Central memory CD4-positive, alpha-beta T cell (primary cell): ENCODE data around the gene CCDC27.
A peak's percentile ranks its signal among the peaks of the same experiment; 100 is the strongest.
"Not testable (repeated sequence)": the region's sequence is repeated elsewhere in the genome, so short reads cannot be mapped to it uniquely, and the experiment has no call there.

Source experiments
- DNase-seq: peaks from one replicate; pipeline ENCODE4 v3.0.0; 2022

CCDC27 gene

GRCh38 chr1:3738943-3739342, 13.3 kb upstream of the CCDC27 start:
- DNase-seq, result no peak

- DNase-seq, result no peak
Measured at GRCh38 chr1:3740042-3740441, 12.2 kb upstream of the CCDC27 start.

GRCh38 chr1:3740752-3741151, 11.5 kb upstream of the CCDC27 start:
- no peak for DNase-seq

- no peak for DNase-seq
Measured at GRCh38 chr1:3741566-3742438, 10.4 kb upstream of the CCDC27 start.

- no peak for DNase-seq
Measured at GRCh38 chr1:3742439-3743298, 9.6 kb upstream of the CCDC27 start.

- no peak for DNase-seq
Measured at GRCh38 chr1:3743421-3743820, 8.8 kb upstream of the CCDC27 start.

GRCh38 chr1:3743826-3744225, 8.4 kb upstream of the CCDC27 start:
- no peak for DNase-seq

GRCh38 chr1:3744646-3745045, 7.6 kb upstream of the CCDC27 start:
- DNase-seq, result no peak

GRCh38 chr1:3745071-3745470, 7.2 kb upstream of the CCDC27 start:
- no peak for DNase-seq

GRCh38 chr1:3745590-3746381, 6.5 kb upstream of the CCDC27 start:
- DNase-seq, result no peak

- DNase-seq, result no peak
Measured at GRCh38 chr1:3746389-3746829, 5.8 kb upstream of the CCDC27 start.

GRCh38 chr1:3746830-3747521, 5.3 kb upstream of the CCDC27 start:
- DNase-seq, result peak; percentile 78

GRCh38 chr1:3747522-3747848, 4.8 kb upstream of the CCDC27 start:
- no peak for DNase-seq

GRCh38 chr1:3747903-3748302, 4.3 kb upstream of the CCDC27 start:
- no peak for DNase-seq

GRCh38 chr1:3748316-3748900, 3.8 kb upstream of the CCDC27 start:
- DNase-seq, result not testable (repeated sequence)

GRCh38 chr1:3749512-3749911, 2.7 kb upstream of the CCDC27 start:
- DNase-seq, result no peak

- no peak for DNase-seq
Measured at GRCh38 chr1:3750741-3751140, 1.5 kb upstream of the CCDC27 start.

- DNase-seq, result no peak
Measured at GRCh38 chr1:3753656-3754454, 1.6 kb downstream of the CCDC27 start.

- no peak for DNase-seq
Measured at GRCh38 chr1:3756394-3756793, 4.1 kb downstream of the CCDC27 start.

GRCh38 chr1:3759164-3759563, 6.9 kb downstream of the CCDC27 start:
- no peak for DNase-seq

GRCh38 chr1:3759796-3760195, 7.5 kb downstream of the CCDC27 start:
- no peak for DNase-seq
